GM19023 (cell line): ENCODE results near the gene HSD3B1.
"Not testable (repeated sequence)": the region's sequence is repeated elsewhere in the genome, so short reads cannot be mapped to it uniquely, and the experiment has no call there.

Experiments used
- ATAC-seq: cut with Tn5 transposase; IDR thresholded peaks from one replicate; pipeline ENCODE4 v1.9.1; 2021; ENCODE audit warnings: mild to moderate bottlenecking, moderate library complexity; ENCODE audit not compliant: unreplicated experiment

Gene HSD3B1

DNA sequence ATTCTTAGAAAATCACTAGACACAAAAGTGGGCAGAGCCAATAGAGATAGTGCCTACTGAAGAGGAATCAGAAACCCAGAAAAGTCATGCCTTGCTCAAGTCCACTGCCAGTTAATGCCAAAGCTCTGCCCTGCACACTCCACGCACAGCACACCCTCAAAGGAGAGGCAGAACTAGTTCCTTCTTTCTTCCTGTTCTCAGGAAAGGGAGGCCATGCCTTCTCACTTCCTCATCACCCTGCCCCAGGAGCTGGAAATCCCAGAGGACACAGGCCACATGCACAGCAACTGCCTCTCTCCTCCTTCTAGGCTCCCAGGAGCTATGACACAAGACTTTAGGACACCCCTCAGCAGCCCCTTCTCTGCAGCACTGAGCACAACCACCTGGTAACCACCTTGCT, 45.6 kb downstream of the HSD3B1 start:
- ATAC-seq = not testable (repeated sequence)

- ATAC-seq = not testable (repeated sequence)
Measured at GRCh38 chr1:119553302-119554071, 46.5 kb downstream of the HSD3B1 start.

GRCh38 chr1:119554183-119554582, 47.2 kb downstream of the HSD3B1 start:
- no peak for ATAC-seq

DNA sequence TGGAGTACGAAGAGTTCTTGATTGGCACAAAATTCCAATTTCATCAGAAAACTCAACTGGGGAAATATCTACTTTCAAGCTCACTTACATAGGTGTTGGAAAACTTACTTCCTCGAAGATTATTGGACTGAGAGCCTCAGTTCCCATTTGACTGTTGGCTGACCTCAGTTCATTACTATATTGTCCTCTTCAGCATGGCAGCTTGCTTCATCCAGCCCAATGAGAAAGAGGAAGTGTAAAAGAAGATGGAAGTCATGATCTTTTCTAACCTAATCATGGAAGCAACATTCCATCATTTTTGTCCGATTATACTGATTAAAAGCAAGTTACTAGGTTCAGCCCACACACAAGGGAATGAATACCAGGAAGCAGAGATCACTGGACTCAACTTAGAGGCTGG, 49.4 kb downstream of the HSD3B1 start:
- no peak for ATAC-seq

DNA sequence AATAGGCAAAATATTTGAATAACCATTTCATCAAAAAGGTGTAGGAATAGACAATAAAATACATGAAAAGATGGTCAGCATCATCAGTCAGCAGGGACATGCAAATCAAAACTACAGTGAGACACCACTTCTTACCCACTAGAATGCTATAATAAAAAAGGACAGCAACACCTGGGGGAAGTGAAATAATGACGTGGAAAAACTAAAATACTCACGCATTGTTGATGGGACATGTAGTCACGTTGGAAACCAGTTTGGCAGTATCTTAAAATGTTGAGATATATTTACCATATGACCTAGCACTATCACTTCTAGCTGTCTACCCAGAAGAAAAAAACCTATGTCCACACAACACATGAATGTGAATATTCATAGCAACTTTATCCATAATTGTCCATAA, 53.4 kb downstream of the HSD3B1 start:
- not testable (repeated sequence) for ATAC-seq

DNA sequence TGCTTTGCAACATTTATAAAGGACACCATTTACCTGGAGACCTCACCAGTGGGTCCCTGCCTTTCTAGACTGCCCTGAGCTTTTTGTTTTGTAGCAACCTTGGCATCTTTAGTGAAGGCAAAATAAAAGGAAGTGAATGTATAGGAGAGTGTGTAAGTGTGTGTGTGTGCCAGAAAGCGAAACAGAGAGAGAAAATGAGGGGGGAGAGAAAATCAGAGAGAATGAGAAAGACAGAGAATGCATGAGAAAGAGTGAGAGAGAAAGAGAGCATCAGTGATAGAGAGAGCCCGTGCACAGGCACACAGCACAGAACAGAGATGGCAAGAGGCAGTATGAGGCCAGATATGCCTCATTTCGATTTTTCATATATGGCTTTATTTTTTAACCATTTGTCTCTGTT, 57.5 kb downstream of the HSD3B1 start:
- peak; percentile 62 for ATAC-seq
